Calu3 (cell line): ENCODE data around the gene RAP1GAP2. TPM values are rescaled to one million over a fixed set of nuclear protein-coding genes. Genes with fewer than 3 reads are reported as not detected.

Experiments used
- BruUV-seq: library from RNA; stranded (reverse); fragments of 400-500 nt; replicated peaks from 2 replicates; lab custom pipeline; 2021; lab: Mats Ljungman, UMichigan
- CTCF ChIA-PET: fragments of 300-600 bp; sonication (Branson Sonifier 250); formaldehyde crosslinking; loops from one replicate; lab custom pipeline; 2022; ENCODE audit warnings: antibody characterized with exemption; lab: Charles Lee
- DNase-seq: peaks from one replicate; pipeline ENCODE4 v3.0.0; 2022
- H3K27ac Mint-ChIP-seq: one replicate; pipeline ENCODE4 v1.8.0; 2022; ENCODE audit warnings: mixed read lengths; ENCODE audit not compliant: unreplicated experiment
- H3K27me3 Mint-ChIP-seq: one replicate; pipeline ENCODE4 v1.8.0; 2022; ENCODE audit warnings: mixed read lengths; ENCODE audit not compliant: unreplicated experiment
- H3K36me3 Mint-ChIP-seq: one replicate; pipeline ENCODE4 v1.8.0; 2022; ENCODE audit warnings: mild to moderate bottlenecking, moderate library complexity, mixed read lengths; ENCODE audit not compliant: insufficient read depth, unreplicated experiment
- H3K4me1 Mint-ChIP-seq: one replicate; pipeline ENCODE4 v1.8.0; 2022; ENCODE audit warnings: mild to moderate bottlenecking, low read depth, mixed read lengths; ENCODE audit not compliant: unreplicated experiment
- H3K4me3 Mint-ChIP-seq: one replicate; pipeline ENCODE4 v1.8.0; 2022; ENCODE audit warnings: mild to moderate bottlenecking, low read depth, moderate library complexity, mixed read lengths; ENCODE audit not compliant: unreplicated experiment
- H3K9me3 Mint-ChIP-seq: one replicate; pipeline ENCODE4 v1.8.0; 2022; ENCODE audit warnings: low read depth, mixed read lengths; ENCODE audit not compliant: unreplicated experiment
- intact Hi-C: fragments of 100-400 bp; cut with micrococcal nuclease; formaldehyde crosslinking; loops from one replicate; pipeline ENCODE4 v1.10.0; 2022; ENCODE audit not compliant: unreplicated experiment
- total RNA-seq: library from RNA; stranded (reverse); gene quantifications from 2 replicates; pipeline ENCODE4 v1.2.3, GENCODE V29; 2022
- TF ChIP-seq, protein P1 (sequence below): fragments of 200-600 bp; IDR thresholded peaks from one replicate; pipeline ENCODE4 v1.8.0; 2022; ENCODE audit warnings: antibody characterized with exemption; ENCODE audit not compliant: unreplicated experiment

The RAP1GAP2 gene
- total RNA-seq, 1 experiment from 2014 or later: 38.4 TPM

DNA sequence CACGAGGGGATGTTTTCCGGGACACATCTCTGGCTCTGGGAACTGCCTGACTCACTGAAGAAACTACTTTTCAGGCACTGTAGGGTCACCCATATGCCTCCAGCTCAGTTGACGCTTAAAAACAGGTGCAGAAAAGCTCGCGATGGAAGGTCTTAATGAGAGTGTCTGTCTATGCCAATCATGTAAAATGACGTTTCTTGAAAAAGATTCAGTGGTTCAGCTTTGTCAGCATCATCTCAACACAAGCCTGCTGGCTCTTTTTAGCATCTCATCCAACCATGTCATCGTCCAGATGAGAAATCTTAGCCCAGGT lies 239.7 kb downstream of the RAP1GAP2 start:
- Mint-ChIP-seq H3K36me3 (peaks cover 15% of the 10 kb centered on the region), H3K4me3 (no peak overlapping the region), H3K27me3 (no peaks in the 10 kb centered on the region), H3K4me1 (no peaks in the 10 kb centered on the region), H3K27ac (no peak overlapping the region), H3K9me3 (no peaks in the 10 kb centered on the region)
- TF ChIP-seq, protein P1, sequence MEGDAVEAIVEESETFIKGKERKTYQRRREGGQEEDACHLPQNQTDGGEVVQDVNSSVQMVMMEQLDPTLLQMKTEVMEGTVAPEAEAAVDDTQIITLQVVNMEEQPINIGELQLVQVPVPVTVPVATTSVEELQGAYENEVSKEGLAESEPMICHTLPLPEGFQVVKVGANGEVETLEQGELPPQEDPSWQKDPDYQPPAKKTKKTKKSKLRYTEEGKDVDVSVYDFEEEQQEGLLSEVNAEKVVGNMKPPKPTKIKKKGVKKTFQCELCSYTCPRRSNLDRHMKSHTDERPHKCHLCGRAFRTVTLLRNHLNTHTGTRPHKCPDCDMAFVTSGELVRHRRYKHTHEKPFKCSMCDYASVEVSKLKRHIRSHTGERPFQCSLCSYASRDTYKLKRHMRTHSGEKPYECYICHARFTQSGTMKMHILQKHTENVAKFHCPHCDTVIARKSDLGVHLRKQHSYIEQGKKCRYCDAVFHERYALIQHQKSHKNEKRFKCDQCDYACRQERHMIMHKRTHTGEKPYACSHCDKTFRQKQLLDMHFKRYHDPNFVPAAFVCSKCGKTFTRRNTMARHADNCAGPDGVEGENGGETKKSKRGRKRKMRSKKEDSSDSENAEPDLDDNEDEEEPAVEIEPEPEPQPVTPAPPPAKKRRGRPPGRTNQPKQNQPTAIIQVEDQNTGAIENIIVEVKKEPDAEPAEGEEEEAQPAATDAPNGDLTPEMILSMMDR: no peak
- DNase-seq: no peak
- BruUV-seq: no TSS peak
- intact Hi-C loops: no loop called here
- CTCF ChIA-PET: interaction anchor here (0.7 kb wide), 1 partner anchor 610 kb away, joined by 3 read pairs; no protein-coding TSS in a partner anchor

DNA sequence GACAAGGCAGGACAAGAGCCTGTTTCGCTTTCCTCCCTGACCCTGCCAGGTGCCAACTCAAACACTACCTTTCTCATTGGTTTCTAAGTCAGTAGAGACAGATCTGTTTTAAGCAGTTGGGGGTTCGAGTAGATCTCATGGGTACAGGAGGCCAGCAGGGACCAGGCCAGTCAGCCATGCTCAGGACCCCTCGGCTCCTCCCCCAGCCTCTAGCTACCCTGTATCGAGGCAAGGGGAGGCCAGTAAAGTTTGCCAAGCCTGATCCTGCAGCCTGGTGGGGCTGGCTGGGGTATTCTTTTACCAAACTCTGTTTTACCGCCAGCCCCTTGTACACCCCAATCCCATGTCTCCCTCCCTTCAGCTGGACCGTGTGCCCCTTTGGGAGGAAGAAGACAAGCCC lies 240.6 kb downstream of the RAP1GAP2 start:
- no peak overlapping the region for H3K4me3 Mint-ChIP-seq
- intact Hi-C loops: no loop called here
- no TSS peak for BruUV-seq
- TF ChIP-seq, protein P1: no peak
- H3K4me1 Mint-ChIP-seq: no peaks in the 10 kb centered on the region
- no peak for DNase-seq
- CTCF ChIA-PET: interaction anchor here (0.7 kb wide), 1 partner anchor 609 kb away, joined by 3 read pairs; no protein-coding TSS in a partner anchor
- peaks cover 8% of the 10 kb centered on the region for H3K27me3 Mint-ChIP-seq
- H3K9me3 Mint-ChIP-seq: no peaks in the 10 kb centered on the region
- H3K36me3 Mint-ChIP-seq: peaks cover 12% of the 10 kb centered on the region
- H3K27ac Mint-ChIP-seq: no peak overlapping the region

DNA sequence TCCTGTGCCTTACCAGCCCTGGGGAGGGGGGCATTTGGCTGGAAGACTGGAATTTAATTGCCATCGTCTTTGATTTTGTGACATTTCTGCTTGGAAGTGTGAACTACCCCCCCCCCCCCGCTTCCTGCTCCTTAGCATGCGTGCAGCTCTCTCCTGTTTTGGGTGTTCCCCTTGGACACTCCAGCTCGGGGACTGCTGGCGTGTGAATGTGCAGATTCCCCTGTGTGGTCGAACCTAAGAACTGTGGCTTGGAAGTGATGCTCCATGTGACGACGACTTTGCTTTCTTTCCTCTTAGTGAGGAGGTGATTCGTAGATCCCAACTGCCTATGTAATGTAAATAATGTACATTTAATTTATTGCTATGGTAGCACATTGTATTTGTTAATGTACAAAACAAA lies 241.0 kb downstream of the RAP1GAP2 start:
- TF ChIP-seq, protein P1: no peak
- no peak overlapping the region for H3K27ac Mint-ChIP-seq
- peaks cover 12% of the 10 kb centered on the region for H3K36me3 Mint-ChIP-seq
- H3K9me3 Mint-ChIP-seq: no peaks in the 10 kb centered on the region
- H3K27me3 Mint-ChIP-seq: peaks cover 13% of the 10 kb centered on the region
- no peak overlapping the region for H3K4me3 Mint-ChIP-seq
- no peaks in the 10 kb centered on the region for H3K4me1 Mint-ChIP-seq
- CTCF ChIA-PET: no interaction called here
- DNase-seq: no peak
- BruUV-seq: no TSS peak
- intact Hi-C loops: no loop called here

DNA sequence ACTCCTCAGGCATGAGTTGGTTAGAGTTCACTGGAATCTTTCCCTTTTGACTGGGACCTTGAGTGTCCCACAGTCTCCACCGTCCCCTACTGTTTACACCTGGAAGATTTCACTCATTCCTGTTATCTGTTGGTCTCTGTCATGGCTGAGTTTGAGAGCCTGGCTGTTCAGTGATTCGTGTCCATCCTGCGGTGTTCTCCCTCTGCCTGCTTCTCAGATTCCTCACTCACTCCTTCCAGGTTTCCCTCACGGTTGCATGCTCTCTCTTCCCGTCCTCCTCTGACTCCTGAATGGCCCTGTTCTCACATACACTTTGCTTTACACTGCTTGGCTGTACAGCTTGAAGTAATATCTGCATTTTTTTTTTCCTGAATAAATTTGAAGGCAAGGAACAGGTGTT lies 242.7 kb downstream of the RAP1GAP2 start:
- no peaks in the 10 kb centered on the region for H3K4me1 Mint-ChIP-seq
- H3K27me3 Mint-ChIP-seq: peaks cover 16% of the 10 kb centered on the region
- DNase-seq: no peak
- TF ChIP-seq, protein P1: no peak
- CTCF ChIA-PET: interaction anchor here (0.6 kb wide), 1 partner anchor 76 kb away, joined by 3 read pairs; no protein-coding TSS in a partner anchor
- H3K4me3 Mint-ChIP-seq: no peak overlapping the region
- H3K36me3 Mint-ChIP-seq: peaks cover 9% of the 10 kb centered on the region
- H3K27ac Mint-ChIP-seq: peak overlapping the region; percentile 45
- BruUV-seq: no TSS peak
- peaks cover 2% of the 10 kb centered on the region for H3K9me3 Mint-ChIP-seq
- intact Hi-C loops: no loop called here
